GM12878 (cell line): ENCODE results near the gene TRUB2. TPM values are rescaled to one million over a fixed set of nuclear protein-coding genes. Genes with fewer than 3 reads are reported as not detected.

ENCODE experiments used
- BMI1 ChIP-seq: fragments of 450-650 bp; IDR thresholded peaks from 2 replicates; pipeline ENCODE4 v1.6.1; 2016; ENCODE audit warnings: mild to moderate bottlenecking, moderate library complexity, borderline replicate concordance
- CEBPB ChIP-seq, 2 experiments: fragments of 150-350 bp in 1 of 2; IDR thresholded peaks; 2 replicates each; pipeline ENCODE4 v1.6.1; 2012 to 2014; ENCODE audit warnings: low read depth in 2 of 2, low read length in 2 of 2, borderline replicate concordance in 1 of 2, inconsistent platforms in 1 of 2
- CREB1 ChIP-seq: IDR thresholded peaks from 2 replicates; pipeline ENCODE4 v1.6.1; 2012; ENCODE audit warnings: low read depth, mild to moderate bottlenecking, inconsistent platforms
- JUNB ChIP-seq: IDR thresholded peaks from 2 replicates; pipeline ENCODE4 v1.6.1; 2016; ENCODE audit warnings: antibody characterized with exemption, mild to moderate bottlenecking
- LARP7 ChIP-seq: fragments of 450-650 bp; IDR thresholded peaks from 2 replicates; pipeline ENCODE4 v1.6.1; 2017; ENCODE audit warnings: mild to moderate bottlenecking
- MYC ChIP-seq: IDR thresholded peaks from 2 replicates; pipeline ENCODE4 v1.6.1; 2011; ENCODE audit warnings: mild to moderate bottlenecking, low read length, moderate library complexity, inconsistent platforms; ENCODE audit not compliant: insufficient read depth, insufficient replicate concordance, insufficient read length, severe bottlenecking
- POLR2AphosphoS5 ChIP-seq: IDR thresholded peaks from 2 replicates; pipeline ENCODE4 v1.6.1; 2011; ENCODE audit warnings: mild to moderate bottlenecking, low read length, inconsistent platforms
- RAD21 ChIP-seq: IDR thresholded peaks from 2 replicates; pipeline ENCODE4 v1.6.1; 2011; ENCODE audit warnings: mild to moderate bottlenecking, low read depth, low read length, moderate library complexity; ENCODE audit not compliant: insufficient read depth
- SMARCA5 ChIP-seq: fragments of 450-650 bp; IDR thresholded peaks from 2 replicates; pipeline ENCODE4 v1.6.1; 2017; ENCODE audit warnings: mild to moderate bottlenecking
- SMC3 ChIP-seq: IDR thresholded peaks from 2 replicates; pipeline ENCODE4 v1.6.1; 2011; ENCODE audit warnings: low read length, improper control_type of control experiment, borderline replicate concordance
- ZZZ3 ChIP-seq: IDR thresholded peaks from 2 replicates; pipeline ENCODE4 v1.6.1; 2011; ENCODE audit warnings: low read depth; ENCODE audit not compliant: control insufficient read depth, insufficient read length
- polyA plus RNA-seq, 11 experiments: library from polyadenylated mRNA; depleted of rRNA in 4 of 11; unstranded in 6 of 11; stranded (reverse) in 5 of 11; fragments of >200 nt; fragmentation: Nextera tagmentation in 4 of 11; fragmentation: Illumina TruSeq in 1 of 11; extraction: Ambion mirVana in 4 of 11; extraction: Trizol in 1 of 11; gene quantifications; 1 replicate in 1 of 11; 2 replicates in 10 of 11; pipeline versions ENCODE4 v1.2.1 to v1.2.3, GENCODE V29; 2011 to 2016; ENCODE audit warnings: inconsistent platforms in 2 of 11, missing spikeins in 2 of 11, low read depth in 1 of 11
- total RNA-seq, 4 experiments: library from RNA; depleted of rRNA in 3 of 4; stranded (reverse); fragments of >200 nt in 3 of 4; fragmentation: Illumina TruSeq in 1 of 4; extraction: Trizol in 1 of 4; gene quantifications; 2 replicates each; pipeline versions ENCODE4 v1.2.1 to v1.2.3, GENCODE V29; 2013 to 2021
- TF ChIP-seq, protein P1 (sequence below): IDR thresholded peaks from 2 replicates; pipeline ENCODE4 v1.6.1; 2012; ENCODE audit warnings: low read depth, low read length, improper control_type of control experiment
- TF ChIP-seq, protein P2 (sequence below): fragments of 450-650 bp; formaldehyde crosslinking; IDR thresholded peaks from 2 replicates; pipeline ENCODE4 v1.4.0; 2020; ENCODE audit warnings: mild to moderate bottlenecking, moderate library complexity
- TF ChIP-seq, protein P3 (sequence below): IDR thresholded peaks from 2 replicates; pipeline ENCODE4 v1.6.1; 2012; ENCODE audit warnings: improper control_type of control experiment, low read depth, low read length; ENCODE audit not compliant: insufficient replicate concordance
- TF ChIP-seq, protein P4 (sequence below): IDR thresholded peaks from 2 replicates; pipeline ENCODE4 v1.6.1; 2011; ENCODE audit warnings: low read depth, mild to moderate bottlenecking, low read length, moderate library complexity, borderline replicate concordance; ENCODE audit errors: extremely low read depth
- TF ChIP-seq, protein P5 (sequence below): IDR thresholded peaks from 2 replicates; pipeline ENCODE4 v1.6.1; 2011; ENCODE audit warnings: borderline replicate concordance, low read depth, mild to moderate bottlenecking, moderate library complexity, low read length; ENCODE audit not compliant: insufficient read depth, poor library complexity, severe bottlenecking

TRUB2 gene
- total and polyA plus RNA-seq, 10 of the 15 experiments (the other 5 are each of a cell fraction or from before 2014, with no cell fraction given): 2.8 to 70.5 (median 37.2) TPM

DNA sequence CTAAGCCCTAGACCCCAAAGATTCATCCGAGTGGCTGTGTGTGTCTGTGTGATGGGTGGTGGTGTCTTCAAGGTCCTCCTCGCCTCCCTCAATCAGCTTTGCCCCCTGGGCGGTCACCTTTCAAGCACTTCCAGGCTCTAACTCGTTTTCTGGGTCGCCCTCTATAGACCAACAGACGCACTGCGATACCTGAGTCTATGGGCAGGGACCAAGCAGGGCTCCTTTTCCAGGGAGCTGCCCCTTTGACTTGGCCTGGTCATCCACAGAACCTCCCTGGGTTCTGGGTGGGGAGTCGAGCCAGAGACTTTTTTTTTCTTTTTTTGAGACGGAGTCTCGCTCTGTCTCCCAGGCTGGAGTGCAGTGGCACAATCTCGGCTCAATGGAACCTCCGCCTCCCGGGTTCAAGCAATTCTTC is 19.2 kb upstream of the TRUB2 start (continued):
- no peak for TF ChIP-seq JUNB
- TF ChIP-seq RAD21: peak; percentile 67
- no peak for TF ChIP-seq POLR2AphosphoS5
- TF ChIP-seq MYC: no peak
- TF ChIP-seq CREB1: no peak
- TF ChIP-seq, protein P1, sequence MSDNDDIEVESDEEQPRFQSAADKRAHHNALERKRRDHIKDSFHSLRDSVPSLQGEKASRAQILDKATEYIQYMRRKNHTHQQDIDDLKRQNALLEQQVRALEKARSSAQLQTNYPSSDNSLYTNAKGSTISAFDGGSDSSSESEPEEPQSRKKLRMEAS: no peak
- TF ChIP-seq SMC3: peak; percentile 57
- TF ChIP-seq, protein P2, sequence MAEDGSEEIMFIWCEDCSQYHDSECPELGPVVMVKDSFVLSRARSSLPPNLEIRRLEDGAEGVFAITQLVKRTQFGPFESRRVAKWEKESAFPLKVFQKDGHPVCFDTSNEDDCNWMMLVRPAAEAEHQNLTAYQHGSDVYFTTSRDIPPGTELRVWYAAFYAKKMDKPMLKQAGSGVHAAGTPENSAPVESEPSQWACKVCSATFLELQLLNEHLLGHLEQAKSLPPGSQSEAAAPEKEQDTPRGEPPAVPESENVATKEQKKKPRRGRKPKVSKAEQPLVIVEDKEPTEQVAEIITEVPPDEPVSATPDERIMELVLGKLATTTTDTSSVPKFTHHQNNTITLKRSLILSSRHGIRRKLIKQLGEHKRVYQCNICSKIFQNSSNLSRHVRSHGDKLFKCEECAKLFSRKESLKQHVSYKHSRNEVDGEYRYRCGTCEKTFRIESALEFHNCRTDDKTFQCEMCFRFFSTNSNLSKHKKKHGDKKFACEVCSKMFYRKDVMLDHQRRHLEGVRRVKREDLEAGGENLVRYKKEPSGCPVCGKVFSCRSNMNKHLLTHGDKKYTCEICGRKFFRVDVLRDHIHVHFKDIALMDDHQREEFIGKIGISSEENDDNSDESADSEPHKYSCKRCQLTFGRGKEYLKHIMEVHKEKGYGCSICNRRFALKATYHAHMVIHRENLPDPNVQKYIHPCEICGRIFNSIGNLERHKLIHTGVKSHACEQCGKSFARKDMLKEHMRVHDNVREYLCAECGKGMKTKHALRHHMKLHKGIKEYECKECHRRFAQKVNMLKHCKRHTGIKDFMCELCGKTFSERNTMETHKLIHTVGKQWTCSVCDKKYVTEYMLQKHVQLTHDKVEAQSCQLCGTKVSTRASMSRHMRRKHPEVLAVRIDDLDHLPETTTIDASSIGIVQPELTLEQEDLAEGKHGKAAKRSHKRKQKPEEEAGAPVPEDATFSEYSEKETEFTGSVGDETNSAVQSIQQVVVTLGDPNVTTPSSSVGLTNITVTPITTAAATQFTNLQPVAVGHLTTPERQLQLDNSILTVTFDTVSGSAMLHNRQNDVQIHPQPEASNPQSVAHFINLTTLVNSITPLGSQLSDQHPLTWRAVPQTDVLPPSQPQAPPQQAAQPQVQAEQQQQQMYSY: no peak
- TF ChIP-seq, protein P3, sequence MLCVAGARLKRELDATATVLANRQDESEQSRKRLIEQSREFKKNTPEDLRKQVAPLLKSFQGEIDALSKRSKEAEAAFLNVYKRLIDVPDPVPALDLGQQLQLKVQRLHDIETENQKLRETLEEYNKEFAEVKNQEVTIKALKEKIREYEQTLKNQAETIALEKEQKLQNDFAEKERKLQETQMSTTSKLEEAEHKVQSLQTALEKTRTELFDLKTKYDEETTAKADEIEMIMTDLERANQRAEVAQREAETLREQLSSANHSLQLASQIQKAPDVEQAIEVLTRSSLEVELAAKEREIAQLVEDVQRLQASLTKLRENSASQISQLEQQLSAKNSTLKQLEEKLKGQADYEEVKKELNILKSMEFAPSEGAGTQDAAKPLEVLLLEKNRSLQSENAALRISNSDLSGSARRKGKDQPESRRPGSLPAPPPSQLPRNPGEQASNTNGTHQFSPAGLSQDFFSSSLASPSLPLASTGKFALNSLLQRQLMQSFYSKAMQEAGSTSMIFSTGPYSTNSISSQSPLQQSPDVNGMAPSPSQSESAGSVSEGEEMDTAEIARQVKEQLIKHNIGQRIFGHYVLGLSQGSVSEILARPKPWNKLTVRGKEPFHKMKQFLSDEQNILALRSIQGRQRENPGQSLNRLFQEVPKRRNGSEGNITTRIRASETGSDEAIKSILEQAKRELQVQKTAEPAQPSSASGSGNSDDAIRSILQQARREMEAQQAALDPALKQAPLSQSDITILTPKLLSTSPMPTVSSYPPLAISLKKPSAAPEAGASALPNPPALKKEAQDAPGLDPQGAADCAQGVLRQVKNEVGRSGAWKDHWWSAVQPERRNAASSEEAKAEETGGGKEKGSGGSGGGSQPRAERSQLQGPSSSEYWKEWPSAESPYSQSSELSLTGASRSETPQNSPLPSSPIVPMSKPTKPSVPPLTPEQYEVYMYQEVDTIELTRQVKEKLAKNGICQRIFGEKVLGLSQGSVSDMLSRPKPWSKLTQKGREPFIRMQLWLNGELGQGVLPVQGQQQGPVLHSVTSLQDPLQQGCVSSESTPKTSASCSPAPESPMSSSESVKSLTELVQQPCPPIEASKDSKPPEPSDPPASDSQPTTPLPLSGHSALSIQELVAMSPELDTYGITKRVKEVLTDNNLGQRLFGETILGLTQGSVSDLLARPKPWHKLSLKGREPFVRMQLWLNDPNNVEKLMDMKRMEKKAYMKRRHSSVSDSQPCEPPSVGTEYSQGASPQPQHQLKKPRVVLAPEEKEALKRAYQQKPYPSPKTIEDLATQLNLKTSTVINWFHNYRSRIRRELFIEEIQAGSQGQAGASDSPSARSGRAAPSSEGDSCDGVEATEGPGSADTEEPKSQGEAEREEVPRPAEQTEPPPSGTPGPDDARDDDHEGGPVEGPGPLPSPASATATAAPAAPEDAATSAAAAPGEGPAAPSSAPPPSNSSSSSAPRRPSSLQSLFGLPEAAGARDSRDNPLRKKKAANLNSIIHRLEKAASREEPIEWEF: no peak
- TF ChIP-seq, protein P4, sequence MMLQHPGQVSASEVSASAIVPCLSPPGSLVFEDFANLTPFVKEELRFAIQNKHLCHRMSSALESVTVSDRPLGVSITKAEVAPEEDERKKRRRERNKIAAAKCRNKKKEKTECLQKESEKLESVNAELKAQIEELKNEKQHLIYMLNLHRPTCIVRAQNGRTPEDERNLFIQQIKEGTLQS: no peak
- TF ChIP-seq ZZZ3: no peak
- TF ChIP-seq, protein P5, sequence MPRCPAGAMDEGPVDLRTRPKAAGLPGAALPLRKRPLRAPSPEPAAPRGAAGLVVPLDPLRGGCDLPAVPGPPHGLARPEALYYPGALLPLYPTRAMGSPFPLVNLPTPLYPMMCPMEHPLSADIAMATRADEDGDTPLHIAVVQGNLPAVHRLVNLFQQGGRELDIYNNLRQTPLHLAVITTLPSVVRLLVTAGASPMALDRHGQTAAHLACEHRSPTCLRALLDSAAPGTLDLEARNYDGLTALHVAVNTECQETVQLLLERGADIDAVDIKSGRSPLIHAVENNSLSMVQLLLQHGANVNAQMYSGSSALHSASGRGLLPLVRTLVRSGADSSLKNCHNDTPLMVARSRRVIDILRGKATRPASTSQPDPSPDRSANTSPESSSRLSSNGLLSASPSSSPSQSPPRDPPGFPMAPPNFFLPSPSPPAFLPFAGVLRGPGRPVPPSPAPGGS: no peak
- no peak for TF ChIP-seq BMI1
- TF ChIP-seq CEBPB (IDR thresholded peaks at IDR 0.05; ENCODE audit: borderline replicate concordance in 1 of 2, low read depth in 2 of 2, low read length in 2 of 2): no peak
- TF ChIP-seq SMARCA5: peak; percentile 63; the same call in 1 of the 2 replicates
- TF ChIP-seq LARP7: no peak
